GM18858 (cell line): ENCODE measurements around the gene SMNDC1.
A peak's percentile ranks its signal among the peaks of the same experiment; 100 is the strongest.
"Not testable (repeated sequence)": the region's sequence is repeated elsewhere in the genome, so short reads cannot be mapped to it uniquely, and the experiment has no call there.

Experiments used
- ATAC-seq: cut with Tn5 transposase; IDR thresholded peaks from one replicate; pipeline ENCODE4 v1.9.1; 2021; ENCODE audit not compliant: unreplicated experiment

Gene SMNDC1

GRCh38 chr10:110285501-110285900 is 19.2 kb downstream of the SMNDC1 start:
- ATAC-seq, result no peak

GRCh38 chr10:110284262-110284661 is 20.5 kb downstream of the SMNDC1 start:
- ATAC-seq, result no peak

GRCh38 chr10:110279407-110279986 is 25.2 kb downstream of the SMNDC1 start:
- ATAC-seq, result peak; percentile 41

GRCh38 chr10:110278562-110279406 is 25.9 kb downstream of the SMNDC1 start:
- no peak for ATAC-seq

GRCh38 chr10:110277591-110277990 is 27.1 kb downstream of the SMNDC1 start:
- no peak for ATAC-seq

- no peak for ATAC-seq
These were observed 28.1 kb downstream of the SMNDC1 start for GRCh38 chr10:110276603-110277002.

GRCh38 chr10:110275128-110275729 is 29.5 kb downstream of the SMNDC1 start:
- no peak for ATAC-seq

GRCh38 chr10:110274647-110275046 is 30.1 kb downstream of the SMNDC1 start:
- ATAC-seq, result no peak

GRCh38 chr10:110274072-110274627 is 30.6 kb downstream of the SMNDC1 start:
- ATAC-seq, result no peak

- ATAC-seq, result no peak
These were observed 31.2 kb downstream of the SMNDC1 start for GRCh38 chr10:110273474-110273873.

GRCh38 chr10:110272995-110273394 is 31.7 kb downstream of the SMNDC1 start:
- ATAC-seq, result not testable (repeated sequence)

- peak; percentile 65 for ATAC-seq
These were observed 35.1 kb downstream of the SMNDC1 start for GRCh38 chr10:110269374-110270318.

- ATAC-seq, result no peak
These were observed 35.7 kb downstream of the SMNDC1 start for GRCh38 chr10:110268971-110269370.

GRCh38 chr10:110268442-110268841 is 36.3 kb downstream of the SMNDC1 start:
- no peak for ATAC-seq

- no peak for ATAC-seq
These were observed 37.4 kb downstream of the SMNDC1 start for GRCh38 chr10:110267276-110267675.

- no peak for ATAC-seq
These were observed 39.0 kb downstream of the SMNDC1 start for GRCh38 chr10:110265573-110266193.

GRCh38 chr10:110263164-110263563 is 41.6 kb downstream of the SMNDC1 start:
- ATAC-seq, result no peak

- ATAC-seq, result no peak
These were observed 43.8 kb downstream of the SMNDC1 start for GRCh38 chr10:110260746-110261477.

GRCh38 chr10:110259317-110259716 is 45.4 kb downstream of the SMNDC1 start:
- no peak for ATAC-seq

GRCh38 chr10:110258542-110258941 is 46.2 kb downstream of the SMNDC1 start:
- ATAC-seq, result no peak
